NCI-H226 (cell line): ENCODE results near the gene ANKRD16.
"Not testable (repeated sequence)": the region's sequence is repeated elsewhere in the genome, so short reads cannot be mapped to it uniquely, and the experiment has no call there.

Source experiments
- DNase-seq: peaks from one replicate; pipeline ENCODE4 v3.0.0-alpha.2; 2015

Gene ANKRD16

DNA sequence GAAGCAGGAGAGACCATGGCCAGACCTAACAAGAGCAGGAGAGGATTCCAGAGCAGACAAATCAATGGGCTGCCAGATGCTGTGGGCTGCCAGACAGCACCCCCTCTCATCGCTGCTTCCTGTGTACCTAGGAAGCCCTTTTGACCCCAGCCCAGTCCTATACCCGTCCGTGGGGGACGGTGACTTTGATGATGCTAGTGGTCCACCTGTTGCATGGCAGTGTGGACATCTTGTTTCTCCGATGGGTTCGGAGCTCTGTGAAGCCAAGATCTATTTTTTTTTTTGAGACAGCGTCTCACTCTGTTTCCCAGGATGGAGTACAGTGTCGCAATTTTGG, 58.3 kb downstream of the ANKRD16 start:
- no peak for DNase-seq

DNA sequence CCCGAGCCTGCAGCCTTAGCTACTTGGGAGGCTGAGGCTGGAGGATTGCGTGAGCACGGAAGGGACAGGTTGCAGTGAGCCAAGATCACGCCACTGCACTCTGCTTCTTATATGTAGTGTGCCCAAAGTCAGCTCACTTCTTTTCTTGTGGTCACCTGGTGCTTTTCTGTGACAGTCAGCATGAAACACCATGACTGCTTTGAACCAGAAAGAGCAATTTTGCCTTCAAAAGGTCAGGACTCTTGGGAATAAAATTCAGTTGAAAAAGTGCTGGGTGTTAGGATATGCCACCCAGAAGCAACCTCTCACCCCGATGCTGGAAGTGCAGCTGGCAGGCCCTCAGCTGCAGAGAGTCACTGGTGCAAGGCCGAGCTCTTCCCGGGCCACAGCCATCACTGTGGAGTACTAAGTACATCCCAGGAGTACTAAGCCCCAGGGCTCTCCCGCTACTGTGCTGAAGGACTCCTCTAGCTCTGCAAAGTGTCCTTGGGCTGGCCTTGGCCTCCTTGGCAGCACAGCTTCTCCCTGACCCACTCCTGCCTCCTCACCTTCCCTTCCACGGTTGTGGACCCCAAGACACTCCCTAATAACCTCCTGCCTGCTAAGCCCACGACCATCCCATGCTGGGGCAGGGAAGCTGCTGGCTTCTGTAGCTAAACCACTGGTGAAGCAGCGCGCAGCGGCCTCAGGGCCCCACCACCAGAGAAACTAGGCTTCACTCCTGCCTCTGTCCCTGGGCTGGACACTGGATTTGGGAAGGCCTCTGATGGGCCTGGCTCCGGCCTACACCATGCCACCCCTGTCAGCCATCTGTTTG, 58.9 kb downstream of the ANKRD16 start:
- no peak for DNase-seq

DNA sequence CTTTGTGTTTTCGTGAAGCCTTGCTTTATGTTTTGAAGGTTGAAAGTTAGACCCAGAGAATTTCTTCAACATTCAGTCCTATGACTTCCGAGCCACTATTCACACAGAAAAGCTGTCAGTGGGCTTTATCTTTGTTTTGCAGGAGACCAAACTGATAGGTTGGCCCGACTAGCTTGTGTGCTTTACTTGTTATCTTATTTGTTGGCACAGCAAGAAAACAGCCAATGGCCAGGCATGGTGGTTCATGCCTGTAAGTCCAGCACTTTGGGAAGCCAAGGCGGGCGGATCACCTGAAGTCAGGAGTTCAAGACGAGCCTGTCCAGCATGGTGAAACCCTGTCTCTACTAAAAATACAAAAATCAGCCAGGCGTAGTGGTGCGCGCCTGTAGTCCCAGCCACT, 60.4 kb downstream of the ANKRD16 start:
- DNase-seq: no peak

DNA sequence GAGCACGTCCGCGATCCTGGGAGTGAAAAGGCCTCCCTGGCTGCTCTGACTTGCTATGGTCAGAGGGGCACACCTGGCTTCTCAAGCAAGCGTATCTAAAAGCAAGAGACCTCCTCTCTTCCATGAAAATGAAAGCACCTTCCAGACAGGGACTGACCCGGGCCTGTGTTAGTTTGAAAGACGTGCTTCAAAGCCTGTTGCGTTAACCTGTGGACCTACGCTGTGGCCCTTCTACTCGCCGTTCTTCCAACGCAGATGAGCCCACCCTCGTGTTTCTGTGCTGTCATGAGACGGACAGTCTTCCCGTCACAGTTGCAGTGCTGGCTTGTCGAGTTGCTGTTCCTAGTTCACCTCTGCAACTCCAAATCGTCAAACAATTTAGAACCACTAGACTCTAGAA, 61.0 kb downstream of the ANKRD16 start:
- no peak for DNase-seq

DNA sequence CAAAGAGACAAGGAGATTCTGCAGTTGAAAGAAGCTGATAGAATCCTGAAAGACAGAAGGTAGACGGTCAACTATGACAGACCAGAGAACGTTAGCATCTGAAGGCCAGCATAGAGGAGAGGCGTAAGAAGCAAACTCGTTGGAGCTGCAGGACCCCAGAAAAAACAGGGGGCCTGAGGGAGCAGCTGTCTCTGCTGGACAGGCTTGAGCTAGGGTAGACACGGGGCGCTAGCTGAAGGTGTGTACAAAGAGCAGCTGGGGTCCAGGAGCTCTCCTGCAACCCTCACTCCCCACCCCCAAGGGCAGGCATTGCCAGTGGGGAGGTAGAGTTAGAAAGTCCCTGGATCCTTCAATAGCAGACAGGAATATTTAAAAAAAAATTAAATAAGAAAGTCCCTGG, 61.9 kb downstream of the ANKRD16 start:
- no peak for DNase-seq

DNA sequence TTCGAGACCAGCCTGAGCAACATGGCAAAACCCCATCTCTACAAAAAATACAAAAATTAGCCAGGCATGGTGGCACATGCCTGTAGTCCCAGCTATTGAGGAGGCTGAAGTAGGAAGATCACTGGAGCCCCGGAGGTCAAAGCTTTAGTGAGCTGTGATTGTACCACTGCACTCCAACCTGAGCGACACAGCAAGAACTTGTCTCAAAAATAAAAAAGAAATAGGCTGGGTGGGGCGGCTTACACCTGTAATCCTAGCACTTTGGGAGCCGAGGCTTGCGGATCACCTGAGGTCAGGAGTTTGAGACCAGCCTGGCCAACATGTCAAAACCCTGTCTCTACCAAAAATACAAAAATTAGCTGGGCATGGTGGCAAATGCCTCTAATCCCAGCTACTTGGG, 63.2 kb downstream of the ANKRD16 start:
- DNase-seq: not testable (repeated sequence)

DNA sequence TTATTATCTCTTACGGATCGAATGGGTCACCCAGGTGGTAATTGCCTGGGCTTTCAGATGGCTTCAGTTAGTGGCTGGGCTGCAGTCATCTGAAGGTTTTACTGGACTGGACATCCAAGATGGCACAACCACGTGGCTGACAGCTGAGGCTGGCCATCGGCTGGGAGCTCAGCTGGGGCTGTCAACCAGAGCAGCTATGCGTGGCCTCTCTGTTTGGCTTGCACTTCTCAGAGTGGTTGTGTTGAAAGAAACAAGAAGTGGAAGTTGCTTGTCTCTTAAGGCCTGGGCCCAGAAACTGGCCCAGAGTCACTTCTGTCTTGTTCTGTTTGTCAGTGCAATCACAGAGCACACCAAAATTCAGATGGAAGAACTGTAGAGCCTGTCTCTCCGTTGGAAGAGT, 70.8 kb downstream of the ANKRD16 start:
- no peak for DNase-seq

DNA sequence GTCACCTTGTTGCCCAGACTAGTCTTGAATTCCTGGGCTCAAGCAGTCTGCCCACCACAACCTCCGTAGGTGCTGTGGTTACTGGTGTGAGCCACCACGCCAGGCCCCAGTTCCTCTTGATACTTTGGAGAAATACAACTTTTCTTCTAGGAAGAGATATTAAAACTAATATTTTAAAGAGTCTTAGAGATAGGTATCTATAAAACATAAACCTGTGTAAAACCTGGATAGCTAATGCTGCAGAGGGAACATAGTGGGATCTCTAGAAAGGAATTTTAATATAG, 71.7 kb downstream of the ANKRD16 start:
- no peak for DNase-seq

DNA sequence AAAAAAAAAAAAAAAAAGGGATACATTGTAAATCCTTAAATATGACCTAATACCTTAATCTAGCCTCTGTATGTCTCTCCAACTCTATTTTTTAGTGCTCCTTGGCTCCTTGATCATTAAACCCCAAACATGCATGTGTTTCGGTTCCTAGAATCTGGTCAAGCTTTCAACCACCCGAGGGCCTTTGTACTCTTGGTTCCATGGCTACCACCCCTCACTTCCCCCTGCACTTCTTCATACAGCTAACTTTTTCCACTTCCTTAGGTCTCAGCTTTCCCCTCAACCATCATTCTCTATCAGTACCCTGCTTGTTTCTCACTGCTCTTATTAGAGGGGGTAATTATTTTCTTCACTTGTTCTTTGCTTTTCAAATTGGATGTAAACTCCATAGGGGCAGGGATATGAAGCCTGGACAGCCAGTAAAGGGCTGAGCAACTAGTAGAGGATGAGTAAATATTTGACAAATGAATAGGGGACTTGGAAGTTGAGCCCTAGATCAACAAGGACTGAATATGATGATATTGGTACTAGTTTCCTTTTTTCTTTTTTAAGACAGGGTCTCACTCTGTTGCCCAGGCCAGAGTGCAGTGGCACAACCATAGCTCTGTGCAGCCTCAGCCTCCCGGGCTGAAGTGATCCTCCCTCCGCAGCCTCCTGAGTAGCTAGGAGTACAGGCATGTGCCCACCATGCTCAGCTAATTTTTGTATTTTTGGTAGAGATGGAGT, 72.2 kb downstream of the ANKRD16 start:
- no peak for DNase-seq

DNA sequence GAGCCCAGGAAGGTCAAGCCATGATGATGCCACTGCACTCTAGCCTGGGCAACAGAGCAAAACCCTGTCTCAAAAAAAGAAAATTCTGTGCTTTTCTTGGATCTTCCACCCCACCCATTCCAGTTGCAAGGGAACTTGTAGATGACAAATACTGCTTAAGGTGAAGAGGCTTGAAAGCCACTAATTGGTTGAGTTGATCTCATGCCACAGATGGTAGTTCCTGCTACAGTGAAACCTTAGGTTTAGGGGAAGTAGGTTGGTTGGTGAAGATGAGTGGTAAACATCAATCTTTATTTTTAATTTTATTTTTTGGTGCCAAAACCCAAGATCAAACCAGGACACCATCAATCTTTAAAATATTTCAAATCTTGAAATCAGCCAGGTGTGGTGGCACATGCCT, 73.5 kb downstream of the ANKRD16 start:
- DNase-seq: no peak

DNA sequence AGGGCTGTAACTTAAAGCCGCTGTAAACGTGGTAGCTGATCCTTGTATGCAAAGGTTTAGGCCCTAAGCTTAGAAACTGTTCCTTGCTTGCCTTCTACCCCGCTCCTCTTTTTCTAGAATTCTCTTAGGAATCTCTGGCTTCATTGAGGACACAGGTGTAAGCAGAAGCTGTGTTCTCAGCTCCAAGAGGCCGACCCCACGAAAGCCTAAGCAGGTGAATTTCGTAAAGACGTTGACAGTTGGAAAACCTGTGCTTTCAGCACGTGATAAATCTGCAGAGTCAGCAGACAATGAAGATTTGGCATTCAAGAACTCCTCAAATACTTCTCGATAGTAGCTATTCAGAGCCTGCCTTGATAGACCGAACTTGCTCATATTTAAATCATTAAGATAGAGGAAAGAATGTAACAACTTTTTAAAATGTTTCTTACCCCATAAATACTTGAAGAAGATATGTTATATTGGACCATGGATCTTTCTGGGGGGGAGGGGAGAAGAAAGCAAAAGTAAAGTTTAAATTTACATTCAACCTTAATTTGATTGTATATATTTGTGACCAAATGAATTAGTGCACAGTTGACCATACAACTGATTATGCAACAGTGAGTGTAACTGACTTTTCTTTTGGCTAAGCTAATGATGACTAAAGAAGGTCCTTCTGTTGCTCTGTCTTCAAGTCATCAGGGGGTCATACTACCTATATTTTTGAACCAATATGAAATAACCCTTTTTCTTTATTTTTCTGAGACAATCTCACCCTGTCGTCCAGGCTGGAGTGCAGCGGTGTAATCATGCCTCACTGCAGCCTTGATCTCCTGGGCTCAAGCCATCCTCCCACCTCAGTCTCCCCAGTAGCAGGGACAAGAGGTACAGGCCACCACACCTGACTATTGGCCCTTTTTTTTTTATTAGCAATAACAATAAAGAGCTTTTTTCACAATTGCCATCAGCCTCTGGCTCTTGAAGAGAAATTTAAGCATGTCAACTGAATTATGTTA, 75.3 kb downstream of the ANKRD16 start:
- no peak for DNase-seq

DNA sequence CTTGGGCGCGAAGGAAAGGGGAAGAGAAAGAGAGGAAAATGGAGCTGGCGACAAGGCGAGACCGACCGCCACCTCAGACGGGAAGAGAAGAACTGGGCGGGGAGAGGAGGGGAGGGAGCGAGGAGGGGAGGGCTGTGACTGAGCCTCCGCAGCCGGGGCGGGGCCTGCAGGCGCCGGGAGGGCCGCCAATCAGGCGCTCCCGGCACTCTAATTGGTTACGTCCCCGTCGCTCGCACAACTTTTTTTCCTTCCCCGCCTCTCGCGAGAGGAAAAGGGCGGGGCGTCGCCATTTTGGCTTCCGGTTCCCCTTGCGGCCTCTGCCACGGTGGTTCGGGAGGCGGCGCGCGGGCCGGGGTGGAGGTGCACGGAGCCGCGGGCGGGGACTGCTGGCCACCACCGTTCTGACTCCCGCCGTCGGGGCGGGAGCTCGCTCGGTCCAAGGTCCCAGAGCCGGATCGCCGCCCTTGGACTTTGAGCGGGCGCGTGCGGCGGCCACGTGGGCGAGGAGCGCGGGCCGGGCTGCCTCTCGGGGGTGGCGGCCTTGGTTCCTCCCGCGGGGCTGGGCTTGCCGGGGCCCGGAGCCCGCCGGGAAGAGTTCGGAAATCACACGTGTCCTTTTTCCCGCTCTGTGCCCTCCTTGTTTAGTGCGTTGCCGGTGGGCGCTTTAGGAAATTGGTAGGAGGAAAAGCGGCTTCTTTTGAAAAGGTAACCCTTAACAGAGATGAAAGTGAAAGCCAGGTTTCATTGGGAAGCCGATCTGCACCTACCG, 76.2 kb downstream of the ANKRD16 start, which contains the start of gene GDI2:
Gene GDI2 (minus strand): TSS at position 94 of the 769 bp plus-strand sequence. CDS start 176 bp downstream, outside the sequence.
- DNase-seq: peak; percentile 79

DNA sequence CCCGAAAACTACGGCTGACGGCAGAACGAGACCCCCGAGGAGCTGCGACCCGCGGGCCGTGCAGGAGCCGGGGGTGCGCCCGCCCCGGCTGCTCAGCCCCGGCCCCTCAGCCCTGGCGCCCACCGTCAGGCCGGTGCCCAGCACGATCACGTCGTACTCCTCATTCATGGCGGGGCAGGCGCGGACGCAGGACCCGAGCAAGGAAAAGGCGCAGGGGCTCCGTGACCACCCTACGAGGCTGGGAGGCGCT, 76.7 kb downstream of the ANKRD16 start:
- DNase-seq: no peak

DNA sequence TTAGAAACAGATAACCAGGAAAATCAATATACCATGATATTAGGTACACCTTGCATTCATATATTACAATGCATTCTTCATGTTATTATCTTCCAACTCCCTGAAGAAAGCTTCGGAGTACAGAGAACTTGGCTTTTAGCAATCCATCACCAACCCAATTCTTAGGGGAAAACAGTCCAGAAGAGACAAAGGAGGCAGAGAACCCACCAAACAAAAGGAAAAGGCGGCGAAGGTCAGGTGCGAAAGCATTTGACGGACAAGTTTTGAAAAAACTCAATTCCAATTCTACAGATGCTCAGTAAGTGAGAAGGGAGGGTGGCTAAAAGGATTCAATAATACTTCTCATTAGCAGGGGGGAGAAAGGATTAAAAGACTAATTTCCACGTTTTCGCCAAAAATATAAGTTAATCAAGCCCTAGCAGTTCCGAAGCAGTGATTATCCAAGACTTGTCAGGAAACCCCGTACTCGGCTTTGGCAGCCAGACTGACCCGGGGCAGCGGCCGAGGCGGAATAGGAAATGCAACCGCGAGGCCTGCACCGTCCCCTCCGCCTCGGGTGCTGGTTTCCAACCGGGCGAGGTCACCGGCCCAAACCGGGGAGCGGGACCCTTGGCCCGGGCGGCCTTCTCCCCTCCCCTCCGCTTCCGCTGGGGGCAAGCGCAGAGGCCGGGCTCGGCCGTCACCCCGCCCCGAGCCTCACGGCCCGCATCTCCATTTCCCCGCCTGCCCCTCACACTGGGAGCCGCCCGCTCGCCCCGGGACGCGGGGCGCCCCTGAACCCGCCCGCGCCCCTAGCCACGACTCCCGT, 77.2 kb downstream of the ANKRD16 start:
- peak; percentile 8 for DNase-seq
